Testis (tissue), 2 donors: ENCODE results near the gene XXYLT1.

Source experiments
- CTCF ChIP-seq, 3 experiments: fragments of 450-650 bp in 2 of 3; fragments of 200-600 bp in 1 of 3; sonication (generic) in 1 of 3; IDR thresholded peaks; one replicate each; pipeline ENCODE4 v1.5.1; 2016 to 2019; ENCODE audit warnings: antibody characterized with exemption in 3 of 3, mild to moderate bottlenecking in 2 of 3, moderate library complexity in 1 of 3
- POLR2A ChIP-seq: fragments of 450-650 bp; IDR thresholded peaks from one replicate; pipeline ENCODE4 v1.6.1; 2017; ENCODE audit warnings: antibody characterized with exemption, mild to moderate bottlenecking, moderate library complexity

GRCh38 chr3:195065864-195066185 is 205.1 kb downstream of the XXYLT1 start:
- TF ChIP-seq CTCF (IDR thresholded peaks at IDR 0.05) (no peak), POLR2A (no peak)
